SU-DHL-6 (cell line): Measurements from ENCODE around the gene KMT2B.

Source experiments
- CTCF ChIP-seq: fragments of 200-600 bp; sonication (generic); IDR thresholded peaks from one replicate; pipeline ENCODE4 v1.5.1; 2017; ENCODE audit warnings: antibody characterized with exemption, mild to moderate bottlenecking, low read length, moderate library complexity; ENCODE audit not compliant: insufficient read depth, poor library complexity, severe bottlenecking
- EZH2phosphoT487 ChIP-seq: fragments of 200-600 bp; sonication (generic), shearing (Covaris generic); conservative IDR thresholded peaks from 2 replicates; pipeline ENCODE4 v1.6.1; 2018; ENCODE audit warnings: mild to moderate bottlenecking, antibody characterized with exemption, low read length, moderate library complexity, mixed read lengths

- no peak for TF ChIP-seq CTCF
- no peak for TF ChIP-seq EZH2phosphoT487
Observed at GRCh38 chr19:35740423-35741202, 22.8 kb downstream of the KMT2B start.
